Osteocyte (in vitro differentiated cells): ENCODE data around the gene HOMER2. TPM values are rescaled to one million over a fixed set of nuclear protein-coding genes. Genes with fewer than 3 reads are reported as not detected.
"Not testable (repeated sequence)": the region's sequence is repeated elsewhere in the genome, so short reads cannot be mapped to it uniquely, and the experiment has no call there.

ENCODE experiments used
- DNase-seq: peaks from one replicate; pipeline ENCODE4 v3.0.0; 2021; ENCODE audit warnings: mixed read lengths; ENCODE audit not compliant: unreplicated experiment; ENCODE audit errors: extremely low spot score
- H3K27ac Mint-ChIP-seq: one replicate; pipeline ENCODE4 v1.8.0; 2021; ENCODE audit warnings: mild to moderate bottlenecking, mixed read lengths; ENCODE audit not compliant: unreplicated experiment
- H3K27me3 Mint-ChIP-seq: one replicate; pipeline ENCODE4 v1.8.0; 2021; ENCODE audit warnings: mixed read lengths; ENCODE audit not compliant: unreplicated experiment
- H3K36me3 Mint-ChIP-seq: one replicate; pipeline ENCODE4 v1.8.0; 2021; ENCODE audit warnings: mixed read lengths; ENCODE audit not compliant: unreplicated experiment
- H3K4me1 Mint-ChIP-seq: one replicate; pipeline ENCODE4 v1.8.0; 2021; ENCODE audit warnings: mixed read lengths; ENCODE audit not compliant: unreplicated experiment
- H3K4me3 Mint-ChIP-seq: one replicate; pipeline ENCODE4 v1.8.0; 2021; ENCODE audit warnings: mild to moderate bottlenecking, moderate library complexity, mixed read lengths; ENCODE audit not compliant: unreplicated experiment
- H3K9me3 Mint-ChIP-seq: one replicate; pipeline ENCODE4 v1.8.0; 2021; ENCODE audit warnings: mixed read lengths; ENCODE audit not compliant: unreplicated experiment
- total RNA-seq: library from RNA; stranded (reverse); gene quantifications from 2 replicates; pipeline ENCODE4 v1.2.1, GENCODE V29; 2021
- TF ChIP-seq, protein P1 (sequence below): fragments of 200-600 bp; sonication (generic); IDR thresholded peaks from 2 replicates; pipeline ENCODE4 v1.5.0; 2021; ENCODE audit warnings: antibody characterized with exemption, mild to moderate bottlenecking, moderate library complexity

HOMER2 gene
- total RNA-seq, 1 donor from 2014 or later: 6.3 TPM

DNA sequence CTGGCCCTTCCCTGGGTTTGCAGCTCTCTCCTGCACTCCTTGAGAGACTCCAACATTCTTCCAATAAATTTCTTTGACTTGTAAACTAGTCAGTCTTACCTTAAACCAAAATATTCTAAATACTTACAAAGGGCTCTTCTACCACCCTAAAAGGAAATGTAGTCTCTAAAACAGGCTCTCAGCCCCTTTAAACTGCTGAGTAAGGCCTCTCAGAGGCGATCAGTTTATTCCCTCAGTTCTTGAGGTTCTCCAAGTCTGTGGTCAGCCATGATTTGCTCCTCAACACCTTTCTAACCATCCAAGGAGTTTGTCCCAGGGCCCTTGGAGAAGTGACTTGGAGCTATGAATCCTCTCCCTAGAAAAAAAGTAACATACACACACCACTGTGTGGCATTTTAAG is 78.3 kb downstream of the HOMER2 start:
- no peaks in the 10 kb centered on the region for H3K27me3 Mint-ChIP-seq
- H3K4me3 Mint-ChIP-seq: no peak overlapping the region
- H3K9me3 Mint-ChIP-seq: no peaks in the 10 kb centered on the region
- H3K4me1 Mint-ChIP-seq: no peaks in the 10 kb centered on the region
- TF ChIP-seq, protein P1, sequence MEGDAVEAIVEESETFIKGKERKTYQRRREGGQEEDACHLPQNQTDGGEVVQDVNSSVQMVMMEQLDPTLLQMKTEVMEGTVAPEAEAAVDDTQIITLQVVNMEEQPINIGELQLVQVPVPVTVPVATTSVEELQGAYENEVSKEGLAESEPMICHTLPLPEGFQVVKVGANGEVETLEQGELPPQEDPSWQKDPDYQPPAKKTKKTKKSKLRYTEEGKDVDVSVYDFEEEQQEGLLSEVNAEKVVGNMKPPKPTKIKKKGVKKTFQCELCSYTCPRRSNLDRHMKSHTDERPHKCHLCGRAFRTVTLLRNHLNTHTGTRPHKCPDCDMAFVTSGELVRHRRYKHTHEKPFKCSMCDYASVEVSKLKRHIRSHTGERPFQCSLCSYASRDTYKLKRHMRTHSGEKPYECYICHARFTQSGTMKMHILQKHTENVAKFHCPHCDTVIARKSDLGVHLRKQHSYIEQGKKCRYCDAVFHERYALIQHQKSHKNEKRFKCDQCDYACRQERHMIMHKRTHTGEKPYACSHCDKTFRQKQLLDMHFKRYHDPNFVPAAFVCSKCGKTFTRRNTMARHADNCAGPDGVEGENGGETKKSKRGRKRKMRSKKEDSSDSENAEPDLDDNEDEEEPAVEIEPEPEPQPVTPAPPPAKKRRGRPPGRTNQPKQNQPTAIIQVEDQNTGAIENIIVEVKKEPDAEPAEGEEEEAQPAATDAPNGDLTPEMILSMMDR: no peak
- no peaks in the 10 kb centered on the region for H3K36me3 Mint-ChIP-seq
- no peak overlapping the region for H3K27ac Mint-ChIP-seq
- no peak for DNase-seq

DNA sequence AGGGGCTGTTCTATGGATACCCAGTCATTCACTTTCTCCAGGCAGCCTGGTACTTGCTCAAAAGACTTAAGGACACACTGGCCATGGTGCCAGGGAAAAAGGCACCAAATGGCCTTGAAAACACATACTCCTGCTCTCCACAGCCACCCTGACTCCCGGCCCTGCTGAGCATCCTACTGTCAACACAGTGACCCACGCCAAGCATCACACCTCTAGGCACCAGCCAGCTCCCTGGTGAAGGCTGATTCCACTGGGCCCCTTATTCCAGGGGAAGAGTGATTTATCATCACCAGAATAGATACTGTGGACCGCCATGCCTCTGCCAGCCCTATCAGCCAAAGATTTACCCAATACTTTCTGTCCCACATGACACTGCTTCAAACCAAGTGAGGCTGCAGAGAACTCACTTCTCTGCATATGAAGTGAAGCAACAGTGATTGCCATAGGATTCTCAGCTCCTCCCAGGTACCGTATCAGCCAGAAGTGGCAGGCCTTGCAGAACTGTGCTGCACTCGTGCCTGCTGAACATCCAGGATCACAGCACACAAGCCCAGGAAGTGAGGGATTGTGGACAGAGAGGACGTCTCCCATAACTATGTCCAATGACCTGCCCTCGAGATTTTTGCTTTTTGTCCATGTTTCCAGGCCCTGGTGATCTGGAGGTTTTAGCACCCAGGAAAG is 79.4 kb downstream of the HOMER2 start:
- H3K9me3 Mint-ChIP-seq: no peaks in the 10 kb centered on the region
- DNase-seq: no peak
- H3K27me3 Mint-ChIP-seq: no peaks in the 10 kb centered on the region
- no peak overlapping the region for H3K4me3 Mint-ChIP-seq
- no peak overlapping the region for H3K27ac Mint-ChIP-seq
- TF ChIP-seq, protein P1: no peak
- no peaks in the 10 kb centered on the region for H3K36me3 Mint-ChIP-seq
- no peaks in the 10 kb centered on the region for H3K4me1 Mint-ChIP-seq

DNA sequence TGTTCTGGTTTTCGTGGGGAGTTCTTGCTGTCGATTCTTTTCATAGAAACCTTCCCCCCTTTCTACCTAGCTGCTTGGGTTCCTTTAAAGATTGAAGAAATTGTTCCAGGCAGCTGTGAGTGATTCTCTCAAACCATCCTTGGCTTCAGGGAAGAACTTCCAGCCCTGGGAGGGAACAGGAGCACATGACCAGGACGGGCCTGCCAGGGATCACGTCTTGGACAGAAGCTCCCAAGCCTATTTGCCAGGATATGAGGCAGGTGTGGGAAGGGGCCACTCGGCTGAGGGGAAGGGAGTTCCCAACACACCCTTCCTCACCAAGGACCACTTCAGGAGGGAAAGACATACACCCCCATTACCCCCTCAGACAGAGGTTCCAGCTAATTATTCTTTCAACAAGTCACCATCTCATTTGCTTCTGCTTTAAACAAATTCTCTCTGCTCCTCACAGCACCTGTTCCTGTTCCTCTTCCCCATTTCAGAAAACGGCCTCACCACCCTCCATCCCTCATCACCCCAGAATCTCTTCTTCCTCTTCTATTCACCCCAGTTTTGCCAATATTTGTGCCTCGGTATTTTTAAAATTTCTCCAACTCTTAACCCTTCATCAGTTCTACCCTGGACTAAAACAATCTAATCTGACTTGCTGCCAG is 80.6 kb downstream of the HOMER2 start:
- TF ChIP-seq, protein P1: no peak
- no peaks in the 10 kb centered on the region for H3K9me3 Mint-ChIP-seq
- H3K4me1 Mint-ChIP-seq: no peaks in the 10 kb centered on the region
- H3K27ac Mint-ChIP-seq: no peak overlapping the region
- no peak overlapping the region for H3K4me3 Mint-ChIP-seq
- no peaks in the 10 kb centered on the region for H3K27me3 Mint-ChIP-seq
- no peaks in the 10 kb centered on the region for H3K36me3 Mint-ChIP-seq
- DNase-seq: peak; percentile 7

DNA sequence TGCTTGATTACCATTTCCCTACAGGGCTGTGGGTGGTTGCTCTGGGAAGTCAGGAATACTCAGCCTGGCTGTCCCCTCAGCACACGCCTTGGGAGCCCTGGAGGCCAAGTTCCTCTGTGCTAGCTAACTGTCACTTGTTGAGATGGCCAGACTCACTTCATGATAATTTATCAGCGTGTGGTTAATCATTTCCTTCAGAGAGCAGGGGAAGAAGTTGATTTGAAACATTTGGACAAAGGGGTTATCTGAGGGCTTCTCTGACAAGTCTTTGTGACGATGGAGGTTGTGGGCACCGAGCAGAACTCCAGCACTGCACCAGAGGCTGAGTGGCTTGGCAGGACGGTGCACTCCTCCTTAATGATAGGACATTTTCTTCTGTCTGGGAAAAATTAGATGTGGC is 81.2 kb downstream of the HOMER2 start:
- Mint-ChIP-seq H3K27ac (no peak overlapping the region), H3K9me3 (no peaks in the 10 kb centered on the region), H3K36me3 (no peaks in the 10 kb centered on the region), H3K4me3 (no peak overlapping the region), H3K27me3 (no peaks in the 10 kb centered on the region), H3K4me1 (no peaks in the 10 kb centered on the region)
- TF ChIP-seq, protein P1: no peak
- no peak for DNase-seq

DNA sequence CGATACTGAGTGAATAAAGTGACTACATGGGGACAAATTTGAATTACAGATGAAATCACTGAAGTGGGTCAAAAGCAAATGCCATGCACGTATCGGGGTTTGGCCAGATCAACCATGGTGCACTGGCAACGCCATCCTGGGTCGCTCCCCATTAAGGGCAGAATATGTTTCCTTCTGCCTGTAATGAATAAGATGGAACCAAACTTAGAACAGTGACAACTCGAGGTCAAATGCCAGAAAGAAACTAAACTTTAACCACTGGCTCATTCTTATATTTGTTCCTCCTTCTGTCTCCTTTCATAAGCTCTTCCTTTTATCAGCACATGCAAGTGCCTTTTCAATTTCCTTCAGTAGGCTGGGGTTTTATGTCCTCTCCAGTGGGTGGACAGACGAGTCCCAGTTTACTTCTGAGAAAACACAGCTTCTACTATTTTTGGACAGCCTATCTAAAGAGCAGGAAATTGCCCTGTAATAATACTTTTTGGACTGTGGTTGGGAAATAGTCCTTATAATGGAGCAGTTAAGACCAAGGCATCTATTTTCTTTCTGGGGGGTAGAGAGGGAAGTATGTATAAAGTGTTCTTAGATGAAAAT is 81.7 kb downstream of the HOMER2 start:
- TF ChIP-seq, protein P1: no peak
- no peak for DNase-seq
- no peak overlapping the region for H3K4me3 Mint-ChIP-seq

DNA sequence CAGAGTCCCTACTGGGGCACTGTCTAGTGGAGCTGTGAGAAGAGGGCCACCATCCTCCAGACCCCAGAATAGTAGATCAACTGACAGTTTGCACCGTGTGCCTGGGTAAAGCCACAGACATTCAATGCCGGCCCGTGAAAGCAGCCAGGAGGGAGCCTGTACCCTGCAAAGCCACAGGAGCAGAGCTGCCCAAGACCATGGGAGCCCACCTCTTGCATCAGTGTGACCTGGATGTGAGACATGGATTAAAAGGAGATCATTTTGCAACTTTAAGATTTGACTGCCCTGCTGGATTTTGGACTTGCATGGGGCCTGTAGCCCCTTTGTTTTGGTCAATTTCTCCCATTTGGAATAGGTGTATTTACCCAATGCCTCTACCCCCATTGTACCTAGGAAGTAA is 86.5 kb downstream of the HOMER2 start:
- not testable (repeated sequence) for H3K4me3 Mint-ChIP-seq, H3K9me3 Mint-ChIP-seq, H3K36me3 Mint-ChIP-seq, H3K4me1 Mint-ChIP-seq, H3K27ac Mint-ChIP-seq, H3K27me3 Mint-ChIP-seq
- peak; percentile 51 for DNase-seq

More for the DNA sequence above, 81.7 kb downstream of the HOMER2 start:
- H3K27ac Mint-ChIP-seq: no peak overlapping the region
- H3K36me3 Mint-ChIP-seq: no peaks in the 10 kb centered on the region
- no peaks in the 10 kb centered on the region for H3K27me3 Mint-ChIP-seq
- no peaks in the 10 kb centered on the region for H3K9me3 Mint-ChIP-seq
- no peaks in the 10 kb centered on the region for H3K4me1 Mint-ChIP-seq

DNA sequence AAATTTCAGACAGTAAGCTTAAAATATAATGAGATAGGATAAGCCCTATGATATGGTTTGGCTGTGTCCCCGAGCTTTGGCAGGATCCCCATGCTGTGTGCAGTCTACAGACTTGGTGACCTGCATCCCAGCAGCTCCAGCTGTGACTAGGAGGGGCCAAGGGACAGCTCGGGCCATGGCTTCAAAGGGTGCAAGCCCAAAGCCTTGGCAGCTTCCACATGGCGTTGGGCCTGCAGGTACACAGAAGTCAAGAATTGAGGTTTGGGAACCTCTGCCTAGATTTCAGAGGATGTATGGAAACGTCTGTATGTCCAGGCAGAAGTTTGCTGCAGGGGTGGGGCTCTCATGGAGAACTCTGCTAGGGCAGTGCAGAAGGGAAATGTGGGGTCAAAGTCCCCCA is 86.9 kb downstream of the HOMER2 start:
- H3K27ac Mint-ChIP-seq, H3K9me3 Mint-ChIP-seq, H3K4me1 Mint-ChIP-seq, H3K36me3 Mint-ChIP-seq, H3K4me3 Mint-ChIP-seq, H3K27me3 Mint-ChIP-seq: not testable (repeated sequence)
- peak; percentile 59 for DNase-seq
